ENCODE results near the gene POPDC2.

DNA sequence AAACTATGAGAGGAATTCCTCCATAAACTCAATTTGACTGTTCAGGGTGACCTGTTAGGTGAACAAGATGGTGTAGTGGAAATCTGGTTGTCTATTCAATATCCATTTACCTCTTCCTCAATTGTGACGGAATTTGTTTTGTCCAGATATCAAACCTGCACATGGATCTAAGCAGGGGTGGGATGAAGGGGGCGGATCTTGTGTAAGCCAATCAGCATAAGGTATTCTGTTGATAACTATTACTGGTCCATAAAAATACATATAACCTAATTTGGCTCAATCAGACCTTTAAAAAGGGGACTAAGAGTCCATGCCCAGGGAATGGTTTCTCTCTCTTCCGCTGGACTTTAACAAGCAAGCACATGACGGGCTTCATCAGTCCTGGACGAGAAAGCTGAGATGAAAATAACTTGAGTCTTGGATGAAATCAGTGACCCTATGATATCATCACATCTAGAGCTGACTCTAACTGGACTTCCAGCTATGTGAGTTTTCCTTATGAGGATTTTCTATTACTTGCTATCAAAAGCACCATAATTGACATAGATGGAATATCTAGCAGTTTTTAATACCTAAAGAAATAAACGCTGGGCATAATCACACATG, 5.7 kb upstream of the POPDC2 start:
- TF ChIP-seq, protein P1, sequence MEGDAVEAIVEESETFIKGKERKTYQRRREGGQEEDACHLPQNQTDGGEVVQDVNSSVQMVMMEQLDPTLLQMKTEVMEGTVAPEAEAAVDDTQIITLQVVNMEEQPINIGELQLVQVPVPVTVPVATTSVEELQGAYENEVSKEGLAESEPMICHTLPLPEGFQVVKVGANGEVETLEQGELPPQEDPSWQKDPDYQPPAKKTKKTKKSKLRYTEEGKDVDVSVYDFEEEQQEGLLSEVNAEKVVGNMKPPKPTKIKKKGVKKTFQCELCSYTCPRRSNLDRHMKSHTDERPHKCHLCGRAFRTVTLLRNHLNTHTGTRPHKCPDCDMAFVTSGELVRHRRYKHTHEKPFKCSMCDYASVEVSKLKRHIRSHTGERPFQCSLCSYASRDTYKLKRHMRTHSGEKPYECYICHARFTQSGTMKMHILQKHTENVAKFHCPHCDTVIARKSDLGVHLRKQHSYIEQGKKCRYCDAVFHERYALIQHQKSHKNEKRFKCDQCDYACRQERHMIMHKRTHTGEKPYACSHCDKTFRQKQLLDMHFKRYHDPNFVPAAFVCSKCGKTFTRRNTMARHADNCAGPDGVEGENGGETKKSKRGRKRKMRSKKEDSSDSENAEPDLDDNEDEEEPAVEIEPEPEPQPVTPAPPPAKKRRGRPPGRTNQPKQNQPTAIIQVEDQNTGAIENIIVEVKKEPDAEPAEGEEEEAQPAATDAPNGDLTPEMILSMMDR (IDR thresholded peaks at IDR 0.05): no peak
- TF ChIP-seq POLR2A (IDR thresholded peaks at IDR 0.05): no peak

Data from body of pancreas (tissue), 4 donors.